ENCODE results near the gene TSPOAP1. TPM values are rescaled to one million over a fixed set of nuclear protein-coding genes. Genes with fewer than 3 reads are reported as not detected.

The TSPOAP1 gene
- total and polyA plus RNA-seq, 2 experiments from 2014 or later: 15.4 to 19.0 TPM

DNA sequence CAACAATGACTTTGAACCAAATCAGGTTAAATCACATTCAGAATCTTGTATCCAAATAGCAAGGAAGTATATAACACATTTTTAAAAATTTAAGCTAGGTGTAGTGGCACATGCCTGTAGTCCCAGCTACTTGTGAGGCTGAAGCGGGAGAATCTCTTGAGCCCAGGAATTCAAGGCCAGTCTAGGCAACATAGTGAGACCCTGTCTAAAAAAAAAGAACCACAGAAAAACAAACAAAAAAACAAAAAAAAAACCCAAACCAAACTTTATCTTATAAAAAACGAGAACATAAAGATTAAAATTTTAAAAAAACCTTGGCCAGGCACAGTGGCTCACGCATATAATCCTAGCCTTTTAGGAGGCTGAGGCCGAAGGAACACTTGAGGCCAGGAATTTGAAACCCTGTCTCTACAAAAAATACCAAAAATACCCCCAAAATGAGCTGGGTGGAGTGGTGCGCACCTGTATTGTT, 11.8 kb upstream of the TSPOAP1 start:
- TF ChIP-seq, protein P1, sequence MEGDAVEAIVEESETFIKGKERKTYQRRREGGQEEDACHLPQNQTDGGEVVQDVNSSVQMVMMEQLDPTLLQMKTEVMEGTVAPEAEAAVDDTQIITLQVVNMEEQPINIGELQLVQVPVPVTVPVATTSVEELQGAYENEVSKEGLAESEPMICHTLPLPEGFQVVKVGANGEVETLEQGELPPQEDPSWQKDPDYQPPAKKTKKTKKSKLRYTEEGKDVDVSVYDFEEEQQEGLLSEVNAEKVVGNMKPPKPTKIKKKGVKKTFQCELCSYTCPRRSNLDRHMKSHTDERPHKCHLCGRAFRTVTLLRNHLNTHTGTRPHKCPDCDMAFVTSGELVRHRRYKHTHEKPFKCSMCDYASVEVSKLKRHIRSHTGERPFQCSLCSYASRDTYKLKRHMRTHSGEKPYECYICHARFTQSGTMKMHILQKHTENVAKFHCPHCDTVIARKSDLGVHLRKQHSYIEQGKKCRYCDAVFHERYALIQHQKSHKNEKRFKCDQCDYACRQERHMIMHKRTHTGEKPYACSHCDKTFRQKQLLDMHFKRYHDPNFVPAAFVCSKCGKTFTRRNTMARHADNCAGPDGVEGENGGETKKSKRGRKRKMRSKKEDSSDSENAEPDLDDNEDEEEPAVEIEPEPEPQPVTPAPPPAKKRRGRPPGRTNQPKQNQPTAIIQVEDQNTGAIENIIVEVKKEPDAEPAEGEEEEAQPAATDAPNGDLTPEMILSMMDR (IDR thresholded peaks at IDR 0.05; ENCODE audit: poor library complexity): no peak
- TF ChIP-seq EZH2 (IDR thresholded peaks at IDR 0.05; ENCODE audit: borderline replicate concordance) (no peak), EZH2phosphoT487 (IDR thresholded peaks at IDR 0.05; ENCODE audit: low read depth, severe bottlenecking, unreplicated experiment) (no peak)
- H4K20me1 ChIP-seq (ENCODE audit: insufficient read depth, poor library complexity, severe bottlenecking): no peaks in the 10 kb centered on the region
- WGBS (ENCODE audit: low lambda C conversion rate, missing lambda C conversion rate): 91% methylated on average over 5 of the region's 5 CpGs
- no peaks in the 10 kb centered on the region for H3K27me3 ChIP-seq
- H3K4me3 ChIP-seq: no peak overlapping the region
- no peak overlapping the region for H2AFZ ChIP-seq
- no peaks in the 10 kb centered on the region for H3K4me1 ChIP-seq (ENCODE audit: insufficient read depth)
- H3K79me2 ChIP-seq: no peaks in the 10 kb centered on the region
- DNase-seq (ENCODE audit: low spot score): no peak
- no peaks in the 10 kb centered on the region for H3K9me2 ChIP-seq (replicated peaks; ENCODE audit: insufficient read depth)
- H3K36me3 ChIP-seq (replicated peaks; ENCODE audit: insufficient read depth, low read depth): no peaks in the 10 kb centered on the region
- no peaks in the 10 kb centered on the region for H3K9me3 ChIP-seq (ENCODE audit: low read depth)
- no peak overlapping the region for H3K4me2 ChIP-seq
- H3K27ac ChIP-seq: no peak overlapping the region

DNA sequence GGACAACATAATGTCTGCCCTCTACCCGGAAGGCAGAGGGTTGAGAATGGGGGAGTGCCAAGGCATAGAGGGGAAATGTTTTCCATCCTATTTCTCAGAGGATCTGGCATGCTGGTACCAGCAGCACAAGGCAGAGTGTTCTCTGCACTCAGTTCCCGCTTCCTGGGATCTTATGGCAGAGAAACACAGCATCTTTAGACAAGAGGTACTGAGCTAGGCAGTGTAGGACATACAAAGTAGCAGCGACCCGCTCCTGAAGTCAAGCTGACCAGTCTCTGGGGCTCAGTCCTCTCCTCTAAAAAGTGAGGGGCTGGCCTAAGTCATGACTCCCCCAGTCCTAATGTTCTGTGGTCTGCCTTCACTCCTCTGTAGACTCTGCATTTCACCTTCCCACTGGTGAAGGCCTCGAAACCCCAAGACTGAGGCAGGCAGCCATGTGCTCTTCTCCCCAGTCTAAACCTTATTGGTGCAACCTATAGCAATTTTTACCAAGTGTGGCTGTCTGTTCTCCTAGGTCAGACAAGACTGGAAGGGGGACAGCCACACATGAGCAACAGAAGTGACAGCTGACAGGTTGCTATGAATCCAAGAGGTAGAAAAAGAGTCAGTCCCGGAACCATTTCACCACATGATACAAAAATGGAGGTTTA, 11.3 kb upstream of the TSPOAP1 start:
- Histone ChIP-seq H3K4me2 (no peak overlapping the region), H3K79me2 (no peaks in the 10 kb centered on the region), H3K4me1 (ENCODE audit: insufficient read depth) (no peaks in the 10 kb centered on the region), H3K9me2 (replicated peaks; ENCODE audit: insufficient read depth) (no peaks in the 10 kb centered on the region), H3K4me3 (no peak overlapping the region), H3K9me3 (ENCODE audit: low read depth) (no peaks in the 10 kb centered on the region), H3K27me3 (no peaks in the 10 kb centered on the region), H4K20me1 (ENCODE audit: insufficient read depth, poor library complexity, severe bottlenecking) (no peaks in the 10 kb centered on the region), H2AFZ (no peak overlapping the region), H3K36me3 (replicated peaks; ENCODE audit: insufficient read depth, low read depth) (no peaks in the 10 kb centered on the region), H3K27ac (no peak overlapping the region)
- TF ChIP-seq EZH2phosphoT487 (IDR thresholded peaks at IDR 0.05; ENCODE audit: low read depth, severe bottlenecking, unreplicated experiment) (no peak), EZH2 (IDR thresholded peaks at IDR 0.05; ENCODE audit: borderline replicate concordance) (no peak)
- TF ChIP-seq, protein P1 (IDR thresholded peaks at IDR 0.05; ENCODE audit: poor library complexity): no peak
- no peak for DNase-seq (ENCODE audit: low spot score)
- 95% methylated on average over 6 of the region's 6 CpGs for WGBS (ENCODE audit: low lambda C conversion rate, missing lambda C conversion rate)

DNA sequence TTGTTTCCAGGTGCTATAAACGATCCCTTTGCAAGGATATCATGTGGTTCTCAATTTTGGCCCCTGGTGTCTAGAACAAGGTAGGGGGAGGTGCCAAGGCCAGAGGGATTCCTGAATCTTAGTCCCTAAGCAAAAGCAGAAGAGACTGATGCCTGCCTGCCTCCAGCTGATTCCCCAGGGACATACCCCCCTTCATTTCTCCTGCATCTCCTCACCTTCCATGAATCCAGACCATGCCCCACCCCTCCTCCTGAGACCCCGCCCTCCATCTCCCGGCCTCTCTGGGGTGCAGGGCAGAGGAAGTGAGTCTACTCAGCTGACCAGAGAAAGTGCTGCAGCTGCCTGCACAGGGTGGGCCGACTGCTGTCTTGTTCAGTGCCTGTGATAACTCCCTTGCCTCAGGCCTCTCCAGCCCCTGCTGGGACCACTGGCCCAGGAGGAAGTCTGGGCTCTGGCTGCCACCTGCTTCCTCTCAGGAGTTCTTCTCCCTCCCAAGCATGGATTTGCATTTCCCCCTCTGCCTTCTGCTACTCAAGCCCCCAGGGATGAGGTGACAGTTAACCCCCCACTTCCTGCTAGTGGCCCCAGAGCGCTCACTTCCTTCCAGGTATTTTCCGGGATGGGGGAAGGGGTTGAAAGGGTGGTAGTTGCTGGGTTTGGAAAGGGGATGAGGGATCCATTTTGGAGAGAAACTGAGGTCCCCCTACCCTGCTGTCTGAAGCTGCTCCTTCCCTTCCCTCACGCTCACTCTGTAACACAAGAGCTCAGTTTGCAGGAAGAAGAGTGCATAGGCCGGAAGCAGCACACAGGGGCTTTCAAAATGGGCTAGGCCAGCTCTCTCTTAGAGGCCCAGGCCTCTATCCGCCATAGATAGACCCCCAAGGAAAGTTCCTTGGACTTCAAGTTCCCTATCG, 10.5 kb upstream of the TSPOAP1 start:
- Histone ChIP-seq H3K4me1 (ENCODE audit: insufficient read depth) (no peaks in the 10 kb centered on the region), H3K4me2 (no peak overlapping the region), H3K4me3 (no peak overlapping the region), H3K36me3 (replicated peaks; ENCODE audit: insufficient read depth, low read depth) (no peaks in the 10 kb centered on the region), H3K27ac (peak overlapping the region; percentile 20), H3K27me3 (no peaks in the 10 kb centered on the region), H3K79me2 (no peaks in the 10 kb centered on the region), H3K9me2 (replicated peaks; ENCODE audit: insufficient read depth) (no peaks in the 10 kb centered on the region), H2AFZ (no peak overlapping the region), H3K9me3 (ENCODE audit: low read depth) (no peaks in the 10 kb centered on the region), H4K20me1 (ENCODE audit: insufficient read depth, poor library complexity, severe bottlenecking) (no peaks in the 10 kb centered on the region)
- WGBS (ENCODE audit: low lambda C conversion rate, missing lambda C conversion rate): 72% methylated on average over 10 of the region's 10 CpGs
- TF ChIP-seq EZH2 (IDR thresholded peaks at IDR 0.05; ENCODE audit: borderline replicate concordance): no peak
- TF ChIP-seq, protein P1 (IDR thresholded peaks at IDR 0.05; ENCODE audit: poor library complexity): no peak
- no peak for TF ChIP-seq EZH2phosphoT487 (IDR thresholded peaks at IDR 0.05; ENCODE audit: low read depth, severe bottlenecking, unreplicated experiment)
- no peak for DNase-seq (ENCODE audit: low spot score)

Measured in hepatocyte (in vitro differentiated cells).